ENCODE data around the gene SETD5. TPM values are rescaled to one million over a fixed set of nuclear protein-coding genes. Genes with fewer than 3 reads are reported as not detected.

Gene SETD5
- total RNA-seq, 1 donor from 2014 or later = 198 TPM

DNA sequence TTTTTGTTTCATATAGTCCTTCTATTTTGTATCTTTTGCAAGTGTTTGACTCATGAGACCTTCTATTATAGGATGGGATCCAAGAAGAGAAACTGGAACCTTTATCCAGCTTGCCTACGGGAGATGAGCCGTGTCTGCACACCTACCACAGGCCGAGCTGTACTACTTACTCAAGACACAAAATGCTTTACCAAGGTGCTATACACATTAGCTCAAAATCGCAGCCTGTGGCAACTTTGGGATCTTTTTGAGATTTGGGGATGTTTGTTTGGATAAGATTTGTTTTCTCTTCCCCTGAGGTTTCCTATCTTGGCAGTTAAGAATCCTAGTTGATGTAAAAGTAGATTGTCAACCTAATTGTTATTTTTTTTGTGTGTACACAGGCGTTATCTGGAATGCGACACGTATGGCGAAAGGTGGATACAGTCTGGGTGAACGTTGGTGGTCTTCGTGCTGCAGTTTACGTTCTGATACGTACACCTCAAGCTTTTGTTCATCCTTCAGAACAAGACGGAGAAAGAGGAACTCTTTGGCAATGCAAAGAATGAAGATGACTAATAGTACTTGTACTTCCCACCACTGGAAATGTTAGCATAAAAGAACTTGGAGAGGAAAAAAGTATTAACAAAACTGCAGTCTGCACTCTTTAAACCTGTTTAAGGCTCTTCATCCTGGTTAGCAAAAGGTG is 13.1 kb upstream of the SETD5 start:
- no peak overlapping the region for H2AFZ ChIP-seq (replicated peaks)
- H3K27ac ChIP-seq = peak overlapping the region; percentile 54
- H3K36me3 ChIP-seq = peaks cover 26% of the 10 kb centered on the region
- no peak overlapping the region for H3K4me3 ChIP-seq
- H3K36me3 Mint-ChIP-seq = peaks cover 27% of the 10 kb centered on the region
- H3K27me3 ChIP-seq = no peaks in the 10 kb centered on the region
- no peaks in the 10 kb centered on the region for H3K4me1 ChIP-seq
- H3K27me3 Mint-ChIP-seq (ENCODE audit: insufficient read depth, low read depth) = no peaks in the 10 kb centered on the region
- peaks cover 19% of the 10 kb centered on the region for H4K20me1 ChIP-seq (ENCODE audit: low read depth)
- H3F3A ChIP-seq (ENCODE audit: low read depth) = peaks cover 66% of the 10 kb centered on the region
- no peaks in the 10 kb centered on the region for H3K9me3 Mint-ChIP-seq
- TF ChIP-seq EZH2phosphoT487 (IDR thresholded peaks at IDR 0.05) (no peak), EZH2 (IDR thresholded peaks at IDR 0.05) (no peak)
- TF ChIP-seq, protein P1, sequence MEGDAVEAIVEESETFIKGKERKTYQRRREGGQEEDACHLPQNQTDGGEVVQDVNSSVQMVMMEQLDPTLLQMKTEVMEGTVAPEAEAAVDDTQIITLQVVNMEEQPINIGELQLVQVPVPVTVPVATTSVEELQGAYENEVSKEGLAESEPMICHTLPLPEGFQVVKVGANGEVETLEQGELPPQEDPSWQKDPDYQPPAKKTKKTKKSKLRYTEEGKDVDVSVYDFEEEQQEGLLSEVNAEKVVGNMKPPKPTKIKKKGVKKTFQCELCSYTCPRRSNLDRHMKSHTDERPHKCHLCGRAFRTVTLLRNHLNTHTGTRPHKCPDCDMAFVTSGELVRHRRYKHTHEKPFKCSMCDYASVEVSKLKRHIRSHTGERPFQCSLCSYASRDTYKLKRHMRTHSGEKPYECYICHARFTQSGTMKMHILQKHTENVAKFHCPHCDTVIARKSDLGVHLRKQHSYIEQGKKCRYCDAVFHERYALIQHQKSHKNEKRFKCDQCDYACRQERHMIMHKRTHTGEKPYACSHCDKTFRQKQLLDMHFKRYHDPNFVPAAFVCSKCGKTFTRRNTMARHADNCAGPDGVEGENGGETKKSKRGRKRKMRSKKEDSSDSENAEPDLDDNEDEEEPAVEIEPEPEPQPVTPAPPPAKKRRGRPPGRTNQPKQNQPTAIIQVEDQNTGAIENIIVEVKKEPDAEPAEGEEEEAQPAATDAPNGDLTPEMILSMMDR (IDR thresholded peaks at IDR 0.05) = no peak
- H3K4me1 Mint-ChIP-seq = peaks cover 3% of the 10 kb centered on the region
- no peak overlapping the region for H3K9ac ChIP-seq
- DNase-seq (ENCODE audit: low spot score) = no peak
- H3K4me3 Mint-ChIP-seq = no peak overlapping the region
- H3K79me2 ChIP-seq (ENCODE audit: low read depth) = peaks cover 17% of the 10 kb centered on the region
- no peaks in the 10 kb centered on the region for H3K9me3 ChIP-seq (ENCODE audit: low read depth)
- H3K27ac Mint-ChIP-seq = no peak overlapping the region
- H3K4me2 ChIP-seq = no peak overlapping the region

DNA sequence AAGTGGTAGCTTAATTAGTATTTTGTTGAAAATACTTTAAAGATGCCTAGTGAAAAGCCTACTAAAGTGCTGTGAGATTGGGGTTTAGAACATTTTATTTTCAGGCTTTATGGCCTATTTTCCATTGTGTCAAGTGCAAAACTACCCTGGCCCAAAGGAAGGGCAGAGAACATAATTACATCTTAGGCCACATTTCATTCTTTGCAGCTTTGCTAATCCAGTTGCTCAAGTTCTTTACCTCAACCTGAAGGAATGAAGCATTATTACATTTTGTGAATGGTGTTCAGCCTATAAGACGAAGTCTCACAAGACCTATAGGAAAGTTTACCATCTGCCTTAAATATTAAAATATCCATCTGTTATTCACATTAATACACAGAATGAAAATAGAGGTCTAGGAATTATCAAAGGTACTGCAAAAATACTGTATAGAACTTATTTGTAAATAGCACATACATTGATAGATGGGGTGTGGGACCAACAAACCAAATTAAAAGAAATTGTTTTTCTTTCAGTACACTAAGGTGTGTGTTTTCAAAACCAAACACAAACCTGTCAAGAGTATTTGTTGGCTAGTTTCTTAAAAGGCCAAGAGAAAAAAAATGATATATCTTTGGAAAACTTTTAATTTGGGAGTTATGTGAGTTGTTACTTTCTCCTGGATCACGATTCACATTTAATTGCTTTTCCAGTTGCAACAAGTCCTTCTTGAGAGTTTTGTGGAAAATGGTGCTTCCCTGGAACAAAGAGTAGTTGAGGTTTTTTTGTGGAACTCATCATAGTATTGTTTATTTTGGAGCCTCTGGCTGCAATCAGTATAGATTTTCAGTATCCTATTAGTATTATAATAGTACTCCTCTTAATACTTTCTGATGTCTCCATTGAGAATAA is 12.0 kb upstream of the SETD5 start:
- Histone ChIP-seq H2AFZ (replicated peaks) (no peak overlapping the region), H3K36me3 (peaks cover 37% of the 10 kb centered on the region), H3K27me3 (no peaks in the 10 kb centered on the region), H3K79me2 (ENCODE audit: low read depth) (peaks cover 29% of the 10 kb centered on the region), H3K4me1 (no peaks in the 10 kb centered on the region), H3K9ac (no peak overlapping the region), H3F3A (ENCODE audit: low read depth) (peaks cover 78% of the 10 kb centered on the region), H3K27ac (peak overlapping the region; percentile 27), H4K20me1 (ENCODE audit: low read depth) (peaks cover 30% of the 10 kb centered on the region), H3K4me2 (no peak overlapping the region), H3K9me3 (ENCODE audit: low read depth) (no peaks in the 10 kb centered on the region), H3K4me3 (no peak overlapping the region)
- no peaks in the 10 kb centered on the region for H3K9me3 Mint-ChIP-seq
- DNase-seq (ENCODE audit: low spot score) = no peak
- no peaks in the 10 kb centered on the region for H3K27me3 Mint-ChIP-seq (ENCODE audit: insufficient read depth, low read depth)
- TF ChIP-seq EZH2 (IDR thresholded peaks at IDR 0.05) = no peak
- TF ChIP-seq, protein P1 (IDR thresholded peaks at IDR 0.05) = no peak
- no peak for TF ChIP-seq EZH2phosphoT487 (IDR thresholded peaks at IDR 0.05)
- H3K4me3 Mint-ChIP-seq = no peak overlapping the region
- H3K27ac Mint-ChIP-seq = no peak overlapping the region
- peaks cover 32% of the 10 kb centered on the region for H3K36me3 Mint-ChIP-seq
- H3K4me1 Mint-ChIP-seq = peaks cover 3% of the 10 kb centered on the region

DNA sequence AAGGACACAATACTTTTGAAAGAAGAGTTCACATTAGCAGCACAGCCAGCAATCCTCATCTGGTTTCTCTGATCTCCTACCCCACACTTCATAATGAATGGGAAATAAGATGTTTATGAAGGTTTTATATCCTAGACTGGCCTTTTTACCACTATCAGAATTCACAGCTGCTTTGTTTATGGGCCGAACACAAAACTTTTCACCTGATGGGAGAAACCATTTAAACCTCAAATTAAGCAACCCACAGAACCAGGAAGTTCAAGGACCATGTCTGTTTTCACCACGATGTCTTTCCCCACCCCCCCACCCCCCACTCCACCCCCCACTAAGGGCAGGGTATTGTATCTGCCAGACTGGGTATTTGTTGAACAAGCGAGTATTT is 11.3 kb upstream of the SETD5 start:
- no peak for TF ChIP-seq EZH2 (IDR thresholded peaks at IDR 0.05)
- no peak for TF ChIP-seq EZH2phosphoT487 (IDR thresholded peaks at IDR 0.05)
- TF ChIP-seq, protein P1 (IDR thresholded peaks at IDR 0.05) = no peak
- H3K36me3 Mint-ChIP-seq = peaks cover 36% of the 10 kb centered on the region
- peaks cover 36% of the 10 kb centered on the region for H4K20me1 ChIP-seq (ENCODE audit: low read depth)
- peak overlapping the region; percentile 27 for H3K27ac ChIP-seq
- no peak overlapping the region for H3K9ac ChIP-seq
- H3F3A ChIP-seq (ENCODE audit: low read depth) = peaks cover 84% of the 10 kb centered on the region
- no peaks in the 10 kb centered on the region for H3K27me3 Mint-ChIP-seq (ENCODE audit: insufficient read depth, low read depth)
- no peak overlapping the region for H3K4me3 Mint-ChIP-seq
- no peak for DNase-seq (ENCODE audit: low spot score)
- H3K4me1 ChIP-seq = no peaks in the 10 kb centered on the region
- no peaks in the 10 kb centered on the region for H3K9me3 ChIP-seq (ENCODE audit: low read depth)
- no peak overlapping the region for H3K4me2 ChIP-seq
- H3K27ac Mint-ChIP-seq = no peak overlapping the region
- H3K4me1 Mint-ChIP-seq = peaks cover 3% of the 10 kb centered on the region
- H3K9me3 Mint-ChIP-seq = no peaks in the 10 kb centered on the region
- no peak overlapping the region for H3K4me3 ChIP-seq
- H3K79me2 ChIP-seq (ENCODE audit: low read depth) = peaks cover 35% of the 10 kb centered on the region
- peaks cover 36% of the 10 kb centered on the region for H3K36me3 ChIP-seq
- no peak overlapping the region for H2AFZ ChIP-seq (replicated peaks)
- H3K27me3 ChIP-seq = no peaks in the 10 kb centered on the region

Data from neural progenitor cell (in vitro differentiated cells).